Stimulated activated CD4-positive, alpha-beta T cell treated with anti-CD3 and anti-CD28 coated beads, Interleukin-15, amount 100 ng/mL, for 48 hours (primary cell): Measurements from ENCODE around the gene SFTA2.
"Not testable (repeated sequence)": the region's sequence is repeated elsewhere in the genome, so short reads cannot be mapped to it uniquely, and the experiment has no call there.

Source experiments
- DNase-seq, 2 donors: peaks; one replicate each; pipeline ENCODE4 v3.0.0-alpha.2; 2020; ENCODE audit warnings: low read depth in 2 of 2

SFTA2 gene

DNA sequence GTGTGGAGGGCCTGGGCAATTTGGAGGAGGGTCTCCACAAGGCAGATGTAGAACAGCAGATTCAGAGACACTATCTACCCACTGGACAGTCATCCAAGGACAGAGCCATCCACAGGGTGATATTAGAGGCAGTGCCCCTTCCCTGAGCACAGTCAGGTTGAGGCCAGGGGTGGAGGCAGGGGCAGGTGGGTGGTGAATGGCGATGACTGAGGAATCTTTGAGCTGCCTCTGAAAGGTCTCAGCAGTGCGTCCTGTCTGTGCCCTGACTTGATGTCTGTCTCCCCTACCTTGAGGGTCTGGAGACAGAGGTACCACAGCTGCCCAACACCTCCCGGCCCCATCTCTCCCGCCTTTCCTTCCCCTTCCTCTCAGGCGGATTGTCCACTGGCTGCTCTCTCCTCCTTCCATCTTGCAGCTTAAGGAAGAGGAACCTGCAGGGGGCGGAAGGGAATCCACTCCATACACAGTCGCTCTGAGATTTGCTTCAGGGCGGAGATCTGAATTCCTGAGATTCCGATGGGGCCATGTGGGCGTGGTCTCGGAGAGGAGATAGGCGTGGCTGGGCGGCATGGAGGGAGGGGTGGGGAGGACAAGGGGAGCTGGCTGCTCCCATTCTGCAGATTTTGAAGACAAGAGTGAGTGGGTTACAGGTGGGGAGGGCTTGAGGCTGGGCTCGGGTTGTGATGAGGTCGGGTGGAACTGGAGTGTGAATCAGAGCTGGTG is 10.5 kb upstream of the SFTA2 start:
- DNase-seq: no peak

DNA sequence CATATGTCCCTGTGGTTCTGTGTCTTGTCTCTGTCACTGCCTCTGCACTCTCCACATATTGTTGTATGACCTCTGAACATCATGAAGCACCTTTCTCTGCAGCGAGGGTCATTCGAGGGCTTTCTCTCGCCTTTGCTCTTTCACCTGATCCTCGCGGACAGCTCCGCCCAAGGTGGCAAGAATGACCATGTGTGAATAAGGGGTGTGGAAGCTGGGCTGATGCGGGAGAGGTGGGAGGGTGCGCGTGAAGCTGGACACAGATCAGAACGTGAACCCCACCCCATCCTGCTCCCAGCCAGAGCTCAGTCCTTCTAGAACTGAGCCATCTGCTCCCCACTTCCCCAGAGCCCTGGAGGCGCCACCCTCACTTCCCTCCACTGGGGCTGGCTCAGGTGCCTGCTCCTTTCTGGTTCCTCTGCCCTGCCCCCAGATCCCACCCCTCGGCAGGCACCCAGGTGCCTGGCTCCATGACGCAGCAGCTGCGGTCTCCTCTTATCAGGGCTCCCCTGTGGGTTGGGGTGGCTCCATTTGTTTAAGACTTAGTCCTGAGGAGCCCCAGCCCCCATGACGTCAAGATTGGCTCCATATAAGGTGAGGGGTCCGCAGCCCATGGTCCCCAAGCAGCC is 8.5 kb upstream of the SFTA2 start, which contains the start of gene MUCL3:
TSS of gene MUCL3 (plus strand) at position 613 of the 626 bp plus-strand sequence. CDS start 27 bp downstream, outside the sequence.
- DNase-seq: no peak

DNA sequence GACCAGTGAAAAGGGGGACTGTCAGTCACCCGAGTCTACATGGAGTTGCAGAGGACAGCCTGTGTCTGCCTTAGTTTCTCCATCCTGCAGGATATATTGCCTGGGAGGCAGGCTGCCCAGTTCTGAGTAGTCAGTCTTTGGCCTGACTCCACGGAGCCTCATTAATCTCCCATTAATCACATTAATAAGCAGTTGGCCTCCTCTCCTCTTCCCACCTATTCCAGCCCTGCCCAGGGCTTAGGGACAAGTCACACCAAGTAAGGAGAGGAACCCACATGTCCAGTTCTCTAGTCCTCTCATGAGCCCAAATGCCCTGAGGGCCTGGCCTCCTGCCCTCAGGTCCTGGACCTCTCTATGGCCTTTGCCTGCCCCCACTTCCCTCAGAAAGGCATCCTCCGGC is 7.5 kb upstream of the SFTA2 start:
- no peak for DNase-seq

DNA sequence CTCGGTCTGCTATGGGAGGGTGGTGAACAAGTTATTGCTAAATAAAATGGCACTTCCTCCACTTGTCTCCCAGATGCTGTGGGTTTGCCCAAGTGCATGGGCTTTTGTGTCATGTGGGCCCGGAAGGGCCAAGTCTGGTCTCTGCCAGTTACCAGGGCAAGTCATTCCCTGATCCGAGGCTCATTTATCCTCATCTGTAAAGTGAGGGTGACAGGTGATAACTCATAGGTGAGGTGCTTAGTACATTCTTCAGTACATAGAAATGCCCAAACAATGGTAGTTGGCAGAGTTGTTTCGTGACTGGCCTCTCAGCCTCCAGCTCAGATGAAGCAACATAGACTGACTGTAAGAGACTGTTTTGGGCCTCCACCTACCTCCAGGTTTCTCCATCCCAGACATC is 6.8 kb upstream of the SFTA2 start:
- no peak for DNase-seq

DNA sequence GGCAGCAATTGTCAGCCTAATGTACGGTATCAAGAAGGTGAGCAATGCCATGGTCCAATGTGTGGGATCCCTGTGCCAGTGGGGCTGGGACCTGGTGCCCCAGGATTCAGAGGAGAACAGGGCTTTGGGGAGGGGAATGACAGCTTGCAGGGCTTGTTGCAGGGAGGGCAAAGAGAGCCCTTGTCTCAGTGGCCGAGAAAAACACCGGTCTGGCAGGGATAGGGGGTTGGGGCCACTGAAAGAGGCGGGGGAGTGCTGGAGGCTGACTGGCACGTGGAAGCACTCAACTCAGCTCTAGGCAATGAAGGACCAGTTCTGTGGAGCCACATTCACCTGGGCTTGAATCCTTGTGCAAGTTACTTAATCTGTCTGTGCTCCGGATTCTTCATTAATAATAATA is 5.3 kb upstream of the SFTA2 start:
- DNase-seq: no peak

DNA sequence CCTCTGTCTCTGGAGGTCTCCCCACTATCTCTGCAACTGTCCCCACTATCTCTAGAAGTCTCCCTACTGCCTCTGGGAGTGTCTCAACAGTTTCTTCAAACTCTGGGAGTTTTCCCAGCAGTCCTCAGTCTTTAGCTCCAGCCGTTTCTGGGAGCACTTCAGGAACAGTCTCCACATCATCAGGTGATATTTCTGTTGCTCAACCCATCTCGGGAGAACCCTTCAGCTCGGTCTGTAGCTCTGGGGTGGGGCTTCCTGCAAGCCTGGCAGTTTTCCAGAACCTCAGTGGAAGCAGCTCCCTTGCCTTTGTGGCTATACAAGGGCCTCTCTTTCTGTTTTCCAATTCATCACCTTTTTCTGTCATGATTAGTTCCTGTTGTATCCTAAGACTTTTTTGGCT is 3.0 kb upstream of the SFTA2 start:
- no peak for DNase-seq

DNA sequence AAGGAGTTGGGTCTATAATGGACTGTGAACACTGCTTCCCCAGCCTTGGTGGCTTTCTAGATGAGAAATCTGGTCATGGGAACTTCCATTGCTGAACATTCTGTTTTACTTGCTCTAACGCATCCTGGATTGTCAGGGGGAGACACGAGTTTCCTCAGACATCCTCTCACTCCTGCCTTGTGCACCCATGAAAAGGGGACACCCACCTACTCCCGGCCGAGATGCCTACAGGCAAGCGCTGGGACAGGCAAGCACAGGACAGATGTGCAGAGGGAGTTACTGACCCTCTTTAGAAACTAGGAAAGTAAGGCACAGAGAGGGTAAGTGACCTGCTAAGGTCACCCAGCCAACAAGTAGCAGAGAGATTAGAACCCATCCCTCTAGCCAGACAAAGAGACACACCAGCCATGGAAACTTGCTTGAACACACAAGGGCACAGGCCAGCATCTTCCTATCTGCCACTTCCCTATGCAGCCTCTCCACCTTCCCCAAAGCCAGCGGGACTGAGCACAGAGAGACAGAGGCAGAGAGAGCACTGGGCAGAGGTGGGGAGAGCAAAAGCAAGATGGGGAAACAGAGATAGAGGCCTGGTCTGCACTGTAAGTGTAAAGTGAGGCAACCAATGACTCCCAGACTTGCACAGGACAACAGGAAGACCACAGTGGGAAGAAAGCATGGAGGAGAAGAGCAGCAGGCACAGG is 845 bp upstream of the SFTA2 start:
- DNase-seq: no peak

DNA sequence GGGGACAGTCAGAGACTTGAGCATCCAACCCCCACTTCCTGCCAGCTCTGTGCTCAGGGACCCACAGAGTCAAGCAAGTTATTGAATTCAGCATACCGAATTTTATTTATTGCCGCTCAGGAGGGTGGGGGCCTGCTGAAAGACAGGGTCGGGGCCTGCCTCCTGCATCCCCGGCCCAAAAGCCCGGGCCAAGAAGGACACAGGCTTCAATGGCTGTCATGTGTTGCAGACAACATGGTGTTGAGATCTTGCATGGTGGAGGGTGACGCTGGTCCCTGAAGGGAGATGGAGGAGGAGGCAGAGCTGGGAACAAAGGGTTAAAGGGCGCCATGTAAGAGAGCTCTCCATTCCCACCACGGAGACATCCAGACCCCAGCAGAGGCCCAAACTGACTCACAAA is 698 bp downstream of the SFTA2 start:
- DNase-seq: no peak

DNA sequence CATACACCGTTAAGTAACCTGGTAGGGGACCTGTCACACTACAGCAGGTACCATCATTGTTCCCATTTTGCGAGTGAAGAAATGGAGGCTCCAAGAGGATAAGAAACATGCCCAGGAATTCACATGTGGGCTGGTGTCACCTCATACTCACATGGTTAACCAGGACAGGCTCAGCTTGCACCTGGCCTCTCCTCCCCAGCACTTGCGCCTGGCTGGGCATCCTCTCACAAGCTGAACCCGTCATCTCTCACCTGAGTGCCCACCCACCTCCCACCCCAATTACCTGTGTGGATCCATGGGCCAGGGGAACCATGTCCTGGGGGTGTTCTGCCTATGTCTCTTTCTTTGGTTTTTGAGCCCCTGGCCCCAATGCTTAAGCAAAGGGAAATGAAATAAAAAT is 1.5 kb downstream of the SFTA2 start:
- DNase-seq: no peak

DNA sequence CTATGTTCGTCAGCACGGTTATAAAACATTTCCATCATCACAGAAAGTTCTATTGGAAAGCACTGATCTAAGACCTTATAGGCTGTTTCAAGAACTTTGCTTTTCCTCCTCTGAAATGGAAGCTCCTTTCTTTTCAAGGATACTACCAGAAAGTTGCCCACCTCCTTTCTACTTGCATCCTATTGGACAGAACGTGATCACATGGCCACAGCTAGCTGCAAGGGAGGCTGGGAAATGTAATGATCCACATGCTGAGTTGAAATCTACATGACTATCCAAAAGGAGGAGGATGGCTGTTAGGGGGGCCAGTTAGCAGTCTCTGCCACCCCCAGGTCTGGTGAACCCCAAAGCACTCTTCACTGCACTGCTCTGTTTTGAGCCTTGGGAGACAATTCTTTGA is 3.3 kb downstream of the SFTA2 start:
- DNase-seq: no peak

DNA sequence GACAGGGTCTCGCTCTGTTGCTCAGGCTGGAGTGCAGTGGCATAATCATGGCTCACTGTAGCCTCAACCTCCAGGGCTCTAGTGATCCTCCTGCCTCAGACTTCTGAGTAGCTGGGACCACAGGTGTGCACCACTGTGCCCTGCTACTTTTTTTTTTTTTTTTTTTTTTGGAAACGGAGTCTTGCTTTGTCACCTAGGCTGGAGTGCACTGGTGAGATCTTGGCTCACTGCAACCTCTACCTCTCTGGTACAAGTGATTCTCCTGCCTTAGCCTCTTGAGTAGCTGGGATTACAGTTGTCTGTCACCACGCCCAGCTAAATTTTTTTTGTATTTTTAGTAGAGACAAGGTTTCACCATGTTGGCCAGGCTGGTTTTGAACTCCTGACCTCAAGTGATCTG is 4.9 kb downstream of the SFTA2 start:
- DNase-seq: not testable (repeated sequence)

DNA sequence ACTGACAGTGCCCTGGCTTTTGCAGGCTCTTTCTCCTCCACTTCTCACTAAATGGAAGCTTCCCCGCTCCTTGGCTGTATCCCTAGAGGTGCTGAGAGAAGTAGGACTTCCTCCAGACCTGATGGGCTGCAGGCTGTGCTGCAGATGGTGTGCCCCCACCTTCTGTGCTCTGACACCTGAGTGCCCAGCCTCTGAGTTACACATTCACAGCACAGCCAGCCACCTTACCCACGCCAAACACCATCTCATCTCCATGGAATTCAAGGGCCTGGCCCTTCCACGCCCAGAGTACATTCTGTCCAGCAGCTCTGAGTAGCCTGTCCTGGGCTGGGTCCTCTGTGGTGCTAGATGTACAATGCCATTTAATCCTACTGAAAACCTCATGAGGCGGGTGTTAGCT is 5.3 kb downstream of the SFTA2 start:
- DNase-seq: no peak

DNA sequence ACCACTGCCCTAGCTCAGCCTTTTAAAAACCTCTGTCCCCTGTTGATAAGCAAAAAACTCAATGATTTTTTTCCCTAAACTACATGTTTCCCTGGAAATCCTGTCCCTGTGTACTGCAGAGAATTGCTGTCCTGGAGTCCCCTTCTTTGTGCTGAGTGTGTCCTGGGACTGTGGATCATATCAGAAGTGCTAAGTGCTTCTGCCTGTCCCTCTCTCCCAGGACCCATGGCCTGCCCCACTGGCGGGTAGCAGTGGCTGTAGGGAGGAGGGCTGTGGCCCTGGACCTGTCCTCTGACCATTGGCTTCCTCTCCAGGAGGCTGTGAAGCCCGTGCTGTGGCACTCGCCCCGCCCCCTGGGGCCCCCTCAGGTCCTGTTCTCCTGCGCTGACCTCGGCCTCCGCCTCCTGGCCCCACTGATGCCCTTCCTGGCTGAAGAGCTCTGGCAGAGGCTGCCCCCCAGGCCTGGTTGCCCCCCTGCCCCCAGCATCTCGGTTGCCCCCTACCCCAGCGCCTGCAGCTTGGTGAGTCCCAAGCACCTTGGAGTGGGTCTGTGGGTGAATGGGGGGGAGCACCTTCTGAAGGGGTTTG is 7.8 kb downstream of the SFTA2 start:
- DNase-seq: not testable (repeated sequence)

DNA sequence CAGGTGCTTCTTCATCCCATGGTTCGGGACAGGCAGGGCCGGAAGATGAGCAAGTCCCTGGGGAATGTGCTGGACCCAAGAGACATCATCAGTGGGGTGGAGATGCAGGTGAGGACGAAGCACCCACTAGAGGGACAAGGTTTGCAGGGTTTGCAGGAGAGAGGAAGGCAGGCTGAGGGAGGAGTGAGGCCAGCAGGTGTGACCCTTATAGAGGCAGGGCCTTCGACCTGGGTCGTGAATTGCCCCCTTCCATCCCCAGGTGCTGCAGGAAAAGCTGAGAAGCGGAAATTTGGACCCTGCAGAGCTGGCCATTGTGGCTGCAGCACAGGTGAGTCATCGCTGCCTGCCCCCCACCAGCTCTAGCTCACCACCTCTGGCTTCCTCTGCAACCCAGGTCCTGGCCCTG is 9.5 kb downstream of the SFTA2 start:
- no peak for DNase-seq

DNA sequence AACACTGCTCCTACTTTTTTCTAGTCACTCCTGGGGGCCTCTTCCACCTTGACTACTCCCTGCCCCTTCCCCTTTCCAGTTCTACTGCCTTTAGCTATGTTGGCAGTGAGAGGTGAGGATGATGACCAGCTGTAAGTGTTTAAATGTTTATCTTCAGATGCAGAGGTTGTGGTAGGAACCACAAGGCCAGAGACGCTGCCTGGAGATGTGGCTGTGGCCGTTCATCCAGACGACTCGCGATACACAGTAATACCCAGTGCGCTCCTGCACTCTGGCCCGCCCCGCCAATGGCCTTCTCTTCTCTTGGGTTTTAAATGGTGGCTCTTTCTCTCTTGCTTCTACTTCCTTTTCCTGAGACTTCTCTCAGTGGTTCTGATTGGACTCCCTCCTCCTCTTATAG is 13.3 kb downstream of the SFTA2 start:
- DNase-seq: no peak

DNA sequence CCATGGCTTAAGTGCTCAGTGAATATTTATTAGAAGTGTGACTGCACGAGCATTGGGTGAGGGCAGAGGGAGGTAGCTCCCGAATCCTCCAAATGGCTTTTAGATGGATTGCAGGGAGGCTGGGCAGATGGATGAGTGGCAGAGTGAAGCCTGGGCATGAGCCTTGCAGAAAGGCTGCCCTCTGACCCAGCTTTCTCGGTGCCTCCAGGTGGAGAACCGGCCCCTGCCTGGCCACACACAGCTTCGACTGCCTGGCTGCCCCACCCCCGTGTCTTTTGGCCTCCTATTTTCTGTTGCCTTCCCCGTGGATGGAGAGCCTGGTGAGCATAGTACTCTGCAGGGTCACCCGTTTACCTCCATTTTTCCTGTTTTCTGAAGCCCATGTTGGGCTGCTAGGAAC is 14.5 kb downstream of the SFTA2 start:
- no peak for DNase-seq

DNA sequence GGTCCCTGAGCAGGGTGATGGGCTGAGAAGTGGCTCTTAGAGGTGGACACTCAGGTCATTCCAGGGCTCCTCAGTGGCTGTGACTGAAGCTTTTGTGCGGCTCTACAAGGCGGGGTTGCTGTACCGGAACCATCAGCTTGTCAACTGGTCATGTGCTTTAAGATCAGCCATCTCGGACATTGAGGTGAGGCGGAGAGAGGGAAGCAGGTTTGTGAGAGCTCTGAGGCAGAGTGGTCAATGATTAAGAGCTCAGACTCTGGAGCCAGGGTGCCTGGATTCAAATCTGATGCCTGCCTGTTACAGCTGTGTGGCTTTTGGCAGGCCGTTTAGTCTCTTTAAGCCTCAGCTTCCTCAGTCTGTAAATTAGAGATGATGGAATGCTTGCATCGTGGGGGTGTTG is 14.9 kb downstream of the SFTA2 start:
- no peak for DNase-seq

DNA sequence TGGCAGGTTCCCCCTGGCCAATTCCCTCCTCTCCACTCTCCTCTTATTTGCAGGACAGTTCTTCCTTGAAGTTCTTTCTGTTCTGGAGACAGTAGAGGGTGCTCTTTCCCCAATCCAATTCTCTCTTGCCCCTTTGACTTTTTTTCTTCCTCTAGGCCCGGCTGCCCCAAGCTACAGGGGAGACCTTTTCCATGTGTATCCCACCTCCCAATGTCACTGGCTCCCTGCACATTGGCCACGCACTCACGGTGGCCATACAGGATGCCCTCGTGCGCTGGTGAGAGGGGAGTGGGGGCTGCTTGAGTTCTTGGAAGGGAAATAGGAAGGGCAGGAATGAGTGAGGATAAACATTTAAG is 16.4 kb downstream of the SFTA2 start:
- DNase-seq: no peak

DNA sequence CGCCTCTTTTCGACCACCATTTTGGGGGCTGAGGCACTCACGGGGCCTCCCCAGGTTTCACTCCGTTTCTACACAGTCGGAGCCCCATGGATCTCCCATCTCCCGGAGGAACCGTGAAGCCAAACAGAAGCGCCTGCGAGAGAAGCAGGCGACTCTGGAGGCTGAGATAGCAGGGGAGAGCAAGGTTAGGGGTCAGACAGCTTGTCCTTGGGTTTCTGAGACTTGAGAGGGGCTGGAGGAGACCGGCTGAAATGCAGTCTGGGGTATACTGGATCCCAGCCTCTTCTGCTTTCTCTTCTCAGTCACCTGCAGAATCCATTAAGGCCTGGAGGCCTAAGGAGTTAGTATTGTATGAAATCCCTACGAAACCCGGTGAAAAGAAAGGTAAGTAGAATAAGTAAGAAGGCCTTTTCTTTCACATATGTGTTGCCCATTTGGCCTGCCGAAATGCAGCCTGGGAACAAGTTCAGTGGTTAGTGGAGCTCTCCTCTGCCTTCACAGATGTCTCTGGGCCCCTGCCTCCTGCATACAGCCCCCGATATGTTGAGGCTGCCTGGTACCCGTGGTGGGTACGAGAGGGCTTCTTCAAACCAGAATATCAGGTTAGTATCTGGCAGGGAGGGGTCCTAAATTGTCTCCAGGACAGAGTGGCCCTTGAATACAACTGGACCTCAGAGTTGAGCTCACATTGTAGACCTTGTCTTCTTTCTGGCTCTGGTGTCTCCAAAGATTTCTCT is 16.9 kb downstream of the SFTA2 start:
- DNase-seq: no peak

DNA sequence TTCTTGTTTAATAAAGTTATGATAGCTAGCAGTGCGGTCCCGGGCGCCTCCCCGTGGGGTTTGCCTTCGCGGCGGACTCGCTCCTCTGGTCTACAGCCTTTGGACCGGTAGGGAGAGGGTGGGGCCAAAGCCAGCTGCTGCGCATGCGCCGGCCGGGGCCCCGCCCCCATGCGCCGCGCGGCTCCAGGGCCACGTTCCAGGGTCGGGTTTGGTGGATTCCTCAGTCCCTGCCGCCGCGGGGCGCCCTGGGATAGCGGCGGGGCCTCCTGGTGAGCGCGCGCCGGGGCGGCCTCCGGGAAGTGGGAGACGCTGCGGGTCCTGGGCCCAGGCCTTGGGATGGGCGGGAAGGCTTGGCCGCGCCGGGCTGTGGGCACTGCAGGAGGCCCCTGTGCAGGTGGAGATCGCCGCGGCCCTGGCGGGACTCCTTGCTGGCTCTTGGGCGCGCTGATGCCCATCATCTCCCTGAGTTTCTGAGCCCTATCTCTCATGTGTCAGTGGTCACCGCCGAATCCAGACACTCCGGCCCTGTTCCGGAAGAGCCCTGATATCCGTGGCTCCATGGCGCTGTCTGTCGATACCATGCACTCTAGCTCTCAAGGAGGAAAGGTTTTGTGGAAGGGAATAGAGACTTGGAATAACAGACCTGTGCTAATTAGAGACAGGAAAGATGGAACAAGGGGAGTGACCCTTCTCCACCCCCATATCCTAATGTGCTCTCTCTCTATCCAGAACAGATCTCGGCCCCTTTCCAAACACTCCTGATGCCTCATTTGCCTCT is 17.7 kb downstream of the SFTA2 start, which contains the start of gene VARS2:
TSS of gene VARS2 (plus strand) at position 163 of the 778 bp plus-strand sequence. CDS start at position 762, 599 bp downstream.
- peak; percentile 76 to 80 for DNase-seq

DNA sequence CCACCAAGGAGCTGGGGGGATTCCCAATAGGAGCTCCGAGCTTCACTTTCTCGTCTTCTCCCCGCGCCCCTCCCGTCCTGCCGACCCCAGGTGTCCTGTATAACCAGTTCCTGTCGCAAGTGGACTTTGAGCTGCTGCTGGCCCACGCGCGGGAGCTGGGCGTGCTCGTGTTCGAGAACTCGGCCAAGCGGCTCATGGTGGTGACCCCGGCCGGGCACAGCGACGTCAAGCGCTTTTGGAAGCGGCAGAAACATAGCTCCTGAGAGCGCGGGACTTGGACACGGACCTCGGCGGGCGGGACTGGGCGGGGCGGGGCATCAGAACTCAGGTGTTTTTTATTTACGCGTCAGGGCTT is 18.3 kb downstream of the SFTA2 start:
- no peak for DNase-seq
